Gastroesophageal sphincter (tissue), 4 donors: ENCODE results near the gene SOX13. TPM values are rescaled to one million over a fixed set of nuclear protein-coding genes. Genes with fewer than 3 reads are reported as not detected.

Experiments used
- ATAC-seq: fragments of 150-250 bp; one replicate; pipeline ENCODE4 v1.9.1; 2016; ENCODE audit warnings: mild to moderate bottlenecking, moderate library complexity
- H3K27ac ChIP-seq, 4 donors: fragments of 200-600 bp; sonication (generic) in 3 of 4; 1 replicate in 3 of 4; 2 replicates in 1 of 4; pipeline ENCODE4 v1.5.1; 2016 to 2019
- H3K27me3 ChIP-seq: fragments of 200-600 bp; sonication (generic); one replicate; pipeline ENCODE4 v1.5.1; 2019
- H3K36me3 ChIP-seq, 2 donors: fragments of 200-600 bp; sonication (generic); one replicate each; pipeline ENCODE4 v1.5.1; 2019; ENCODE audit warnings: control low read depth in 1 of 2
- H3K4me1 ChIP-seq, 3 donors: fragments of 200-600 bp; sonication (generic); 1 replicate in 2 of 3; 2 replicates in 1 of 3; pipeline ENCODE4 v1.5.1; 2016 to 2019; ENCODE audit warnings: control low read depth in 2 of 3
- H3K4me3 ChIP-seq, 2 donors: fragments of 200-600 bp; sonication (generic); one replicate each; pipeline ENCODE4 v1.5.1; 2019; ENCODE audit warnings: mild to moderate bottlenecking in 1 of 2, moderate library complexity in 1 of 2
- H3K9me3 ChIP-seq, 3 donors: fragments of 200-600 bp; sonication (generic); one replicate each; pipeline ENCODE4 v1.5.1; 2017 to 2019; ENCODE audit warnings: control low read depth in 2 of 3
- EP300 ChIP-seq: sonication (generic); formaldehyde crosslinking; IDR thresholded peaks from one replicate; pipeline ENCODE4 v1.6.1; 2017; ENCODE audit warnings: antibody characterized with exemption, mild to moderate bottlenecking
- POLR2A ChIP-seq, 2 donors: fragments of 450-650 bp; IDR thresholded peaks; one replicate each; pipeline ENCODE4 v1.6.1; 2017; ENCODE audit warnings: antibody characterized with exemption in 2 of 2, mild to moderate bottlenecking in 2 of 2, moderate library complexity in 1 of 2
- POLR2AphosphoS5 ChIP-seq: sonication (generic); formaldehyde crosslinking; IDR thresholded peaks from one replicate; pipeline ENCODE4 v1.6.1; 2017; ENCODE audit warnings: antibody characterized with exemption
- WGBS, 2 donors: methylation state at CpG; one replicate each; pipeline ENCODE4 v1.1.5; 2018; ENCODE audit warnings: low coverage in 1 of 2; 5-methylcytosine and 5-hydroxymethylcytosine counted together
- total RNA-seq, 4 donors: library from RNA; depleted of rRNA; stranded (reverse); fragments of >200 nt; gene quantifications; one replicate each; pipeline ENCODE4 v1.1.0, GENCODE V29; 2016
- TF ChIP-seq, protein P1 (sequence below), 4 experiments: fragments of 200-600 bp in 2 of 4; fragments of 450-650 bp in 2 of 4; sonication (generic) in 1 of 4; IDR thresholded peaks; one replicate each; pipeline ENCODE4 v1.5.1; 2017 to 2019; ENCODE audit warnings: antibody characterized with exemption in 4 of 4, mild to moderate bottlenecking in 2 of 4, moderate library complexity in 2 of 4

Gene SOX13
- total RNA-seq, 4 donors from 2014 or later, result 15.3 to 20.4 (median 17.3) TPM

DNA sequence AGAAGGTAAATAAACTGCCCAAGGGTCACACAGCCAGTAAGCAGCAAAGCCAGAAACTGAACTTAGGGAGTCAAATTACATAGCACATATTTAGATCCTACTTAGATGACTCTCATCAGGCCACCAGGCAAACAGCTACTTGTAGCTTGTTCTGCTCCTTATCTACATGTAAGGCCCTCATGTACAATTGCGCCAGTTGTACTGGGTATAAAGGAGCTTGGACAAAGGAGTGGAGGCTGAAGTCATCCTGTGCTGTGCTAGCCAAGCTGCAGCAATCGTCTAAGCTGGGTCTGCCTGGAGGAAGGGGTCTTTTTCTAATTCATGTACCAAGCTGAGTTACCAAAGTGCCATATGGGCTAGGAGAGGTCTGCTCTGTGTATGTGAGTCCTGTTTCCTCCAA, 66.2 kb downstream of the SOX13 start:
- H3K4me1 ChIP-seq, result no peaks in the 10 kb centered on the region
- no peak overlapping the region for H3K27ac ChIP-seq
- WGBS, 2 donors, result 83% methylated on average over 1 of the region's 2 CpGs; no CpG with 5 or more reads in 1 of the 2 donors
- H3K4me3 ChIP-seq, result no peak overlapping the region
- H3K9me3 ChIP-seq, result no peaks in the 10 kb centered on the region
- no peak for ATAC-seq
- H3K27me3 ChIP-seq, result no peaks in the 10 kb centered on the region
- peaks cover 0 to 72% of the 10 kb centered on the region in 2 donors for H3K36me3 ChIP-seq
- no peak for TF ChIP-seq POLR2A (IDR thresholded peaks at IDR 0.05)
- no peak for TF ChIP-seq EP300
- TF ChIP-seq POLR2AphosphoS5, result no peak
- TF ChIP-seq, protein P1, sequence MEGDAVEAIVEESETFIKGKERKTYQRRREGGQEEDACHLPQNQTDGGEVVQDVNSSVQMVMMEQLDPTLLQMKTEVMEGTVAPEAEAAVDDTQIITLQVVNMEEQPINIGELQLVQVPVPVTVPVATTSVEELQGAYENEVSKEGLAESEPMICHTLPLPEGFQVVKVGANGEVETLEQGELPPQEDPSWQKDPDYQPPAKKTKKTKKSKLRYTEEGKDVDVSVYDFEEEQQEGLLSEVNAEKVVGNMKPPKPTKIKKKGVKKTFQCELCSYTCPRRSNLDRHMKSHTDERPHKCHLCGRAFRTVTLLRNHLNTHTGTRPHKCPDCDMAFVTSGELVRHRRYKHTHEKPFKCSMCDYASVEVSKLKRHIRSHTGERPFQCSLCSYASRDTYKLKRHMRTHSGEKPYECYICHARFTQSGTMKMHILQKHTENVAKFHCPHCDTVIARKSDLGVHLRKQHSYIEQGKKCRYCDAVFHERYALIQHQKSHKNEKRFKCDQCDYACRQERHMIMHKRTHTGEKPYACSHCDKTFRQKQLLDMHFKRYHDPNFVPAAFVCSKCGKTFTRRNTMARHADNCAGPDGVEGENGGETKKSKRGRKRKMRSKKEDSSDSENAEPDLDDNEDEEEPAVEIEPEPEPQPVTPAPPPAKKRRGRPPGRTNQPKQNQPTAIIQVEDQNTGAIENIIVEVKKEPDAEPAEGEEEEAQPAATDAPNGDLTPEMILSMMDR (IDR thresholded peaks at IDR 0.05), result no peak

DNA sequence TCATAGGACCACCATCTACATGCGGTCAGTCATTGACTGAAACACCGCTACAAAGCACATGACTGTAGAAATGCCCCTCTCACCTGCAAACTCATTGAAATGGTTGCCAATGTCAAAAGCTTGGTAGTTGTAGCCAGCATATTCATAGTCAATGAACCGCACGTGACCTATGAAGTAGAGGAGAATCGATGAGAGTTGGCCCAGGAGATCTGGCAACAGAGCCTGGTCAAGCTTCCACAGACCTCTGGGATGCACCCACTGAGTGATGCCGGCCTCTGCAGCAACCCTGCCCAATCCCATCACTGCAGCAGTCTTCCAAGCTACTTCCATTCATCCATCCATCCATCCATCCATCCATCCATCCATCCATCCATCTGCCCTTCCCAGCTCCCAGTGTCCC, 67.0 kb downstream of the SOX13 start:
- Histone ChIP-seq H3K4me3 (no peak overlapping the region), H3K4me1 (no peaks in the 10 kb centered on the region), H3K27me3 (no peaks in the 10 kb centered on the region), H3K36me3 (peaks cover 0 to 63% of the 10 kb centered on the region in 2 donors), H3K27ac (no peak overlapping the region), H3K9me3 (no peaks in the 10 kb centered on the region)
- 90 to 100% methylated on average over 6 of the region's 6 CpGs for WGBS, 2 donors
- TF ChIP-seq POLR2A (IDR thresholded peaks at IDR 0.05) (no peak), EP300 (no peak), POLR2AphosphoS5 (no peak)
- TF ChIP-seq, protein P1 (IDR thresholded peaks at IDR 0.05), result no peak
- ATAC-seq, result no peak

DNA sequence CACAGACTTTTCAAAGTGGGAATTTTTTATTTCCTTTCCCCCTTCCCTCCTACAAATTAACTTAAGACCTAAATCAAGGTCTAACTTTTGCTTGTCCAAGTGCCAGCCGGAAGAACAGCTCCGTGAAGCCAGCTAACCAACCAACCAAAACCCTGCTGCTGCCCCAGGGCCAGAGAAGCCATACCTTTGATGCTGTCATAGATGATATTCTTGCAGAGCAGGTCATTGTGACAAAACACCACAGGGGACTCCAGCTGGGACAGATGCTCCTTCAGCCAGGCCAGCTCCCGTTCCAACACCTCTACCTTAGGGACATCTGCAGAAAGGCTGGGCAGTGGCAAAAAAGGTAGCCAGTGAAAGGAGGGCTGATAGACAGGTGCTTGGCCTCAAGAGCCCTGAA, 68.2 kb downstream of the SOX13 start:
- no peak overlapping the region for H3K4me3 ChIP-seq
- H3K27me3 ChIP-seq, result no peaks in the 10 kb centered on the region
- H3K9me3 ChIP-seq, result no peaks in the 10 kb centered on the region
- TF ChIP-seq, protein P1 (IDR thresholded peaks at IDR 0.05), result no peak
- no peak for TF ChIP-seq POLR2A (IDR thresholded peaks at IDR 0.05)
- TF ChIP-seq EP300, result no peak
- TF ChIP-seq POLR2AphosphoS5, result no peak
- no peak for ATAC-seq
- H3K27ac ChIP-seq, result no peak overlapping the region
- H3K4me1 ChIP-seq, result no peaks in the 10 kb centered on the region
- H3K36me3 ChIP-seq, result peaks cover 0 to 58% of the 10 kb centered on the region in 2 donors
- WGBS, 2 donors, result 94% methylated on average over 2 of the region's 3 CpGs; no CpG with 5 or more reads in 1 of the 2 donors

DNA sequence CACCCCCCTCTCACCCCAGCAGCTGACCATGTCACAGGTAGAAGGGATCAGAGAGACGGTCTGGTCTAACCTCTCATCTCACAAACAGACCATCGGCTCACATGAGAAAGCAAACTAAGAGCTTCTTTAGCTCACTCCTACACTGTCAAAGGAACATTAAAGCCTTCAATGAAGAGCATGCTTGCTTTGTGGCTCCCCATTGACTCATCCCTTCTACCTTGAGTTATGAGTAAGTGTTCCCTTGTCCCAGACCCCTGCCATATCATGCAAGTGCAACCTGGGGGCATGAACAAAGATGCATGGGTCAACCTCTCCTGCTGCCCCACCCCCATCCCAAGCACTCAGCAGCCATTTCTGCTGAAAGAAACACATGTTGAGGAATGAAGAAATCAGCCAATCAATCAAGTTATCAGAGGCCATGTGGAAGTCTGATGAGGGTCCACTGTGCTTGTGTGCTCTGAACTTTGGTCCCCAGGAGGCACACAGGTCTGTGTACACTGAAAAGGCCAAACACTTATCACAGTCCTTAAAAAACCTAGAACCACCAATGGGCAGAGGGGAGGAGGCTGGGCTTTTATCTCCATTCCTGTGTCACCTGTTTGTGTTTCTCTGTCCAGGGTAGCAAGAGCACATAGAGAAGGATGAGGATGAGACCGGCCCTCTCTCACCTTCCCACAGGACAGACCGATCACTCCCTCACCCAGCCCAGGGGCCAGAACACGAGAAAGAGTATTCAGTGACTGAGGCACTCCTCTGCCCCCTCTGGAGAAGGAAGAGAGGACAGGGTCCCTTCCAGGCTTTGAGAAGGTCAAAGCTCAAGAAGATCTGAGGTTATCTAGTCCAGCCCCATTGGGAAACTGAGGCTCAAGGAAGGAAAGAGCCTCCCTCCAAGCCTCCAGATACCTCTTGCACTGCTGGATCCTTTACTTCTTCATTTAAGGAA, 69.4 kb downstream of the SOX13 start:
- Histone ChIP-seq H3K4me1 (no peaks in the 10 kb centered on the region), H3K4me3 (no peak overlapping the region), H3K9me3 (no peaks in the 10 kb centered on the region), H3K27ac (no peak overlapping the region), H3K36me3 (peaks cover 0 to 56% of the 10 kb centered on the region in 2 donors), H3K27me3 (no peaks in the 10 kb centered on the region)
- 83 to 96% methylated on average over 2 to 5 of the region's 5 CpGs for WGBS, 2 donors
- TF ChIP-seq, protein P1 (IDR thresholded peaks at IDR 0.05), result no peak
- no peak for TF ChIP-seq POLR2A (IDR thresholded peaks at IDR 0.05)
- TF ChIP-seq EP300, result no peak
- TF ChIP-seq POLR2AphosphoS5, result no peak
- ATAC-seq, result no peak
